Measurements from ENCODE around the gene ARL6IP5. TPM values are rescaled to one million over a fixed set of nuclear protein-coding genes. Genes with fewer than 3 reads are reported as not detected.

Gene ARL6IP5, protein sequence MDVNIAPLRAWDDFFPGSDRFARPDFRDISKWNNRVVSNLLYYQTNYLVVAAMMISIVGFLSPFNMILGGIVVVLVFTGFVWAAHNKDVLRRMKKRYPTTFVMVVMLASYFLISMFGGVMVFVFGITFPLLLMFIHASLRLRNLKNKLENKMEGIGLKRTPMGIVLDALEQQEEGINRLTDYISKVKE
- polyA plus RNA-seq (2013, experiment 1 of 2): 25.5 TPM
- polyA plus RNA-seq (2013, experiment 2 of 2): 38.7 TPM

DNA sequence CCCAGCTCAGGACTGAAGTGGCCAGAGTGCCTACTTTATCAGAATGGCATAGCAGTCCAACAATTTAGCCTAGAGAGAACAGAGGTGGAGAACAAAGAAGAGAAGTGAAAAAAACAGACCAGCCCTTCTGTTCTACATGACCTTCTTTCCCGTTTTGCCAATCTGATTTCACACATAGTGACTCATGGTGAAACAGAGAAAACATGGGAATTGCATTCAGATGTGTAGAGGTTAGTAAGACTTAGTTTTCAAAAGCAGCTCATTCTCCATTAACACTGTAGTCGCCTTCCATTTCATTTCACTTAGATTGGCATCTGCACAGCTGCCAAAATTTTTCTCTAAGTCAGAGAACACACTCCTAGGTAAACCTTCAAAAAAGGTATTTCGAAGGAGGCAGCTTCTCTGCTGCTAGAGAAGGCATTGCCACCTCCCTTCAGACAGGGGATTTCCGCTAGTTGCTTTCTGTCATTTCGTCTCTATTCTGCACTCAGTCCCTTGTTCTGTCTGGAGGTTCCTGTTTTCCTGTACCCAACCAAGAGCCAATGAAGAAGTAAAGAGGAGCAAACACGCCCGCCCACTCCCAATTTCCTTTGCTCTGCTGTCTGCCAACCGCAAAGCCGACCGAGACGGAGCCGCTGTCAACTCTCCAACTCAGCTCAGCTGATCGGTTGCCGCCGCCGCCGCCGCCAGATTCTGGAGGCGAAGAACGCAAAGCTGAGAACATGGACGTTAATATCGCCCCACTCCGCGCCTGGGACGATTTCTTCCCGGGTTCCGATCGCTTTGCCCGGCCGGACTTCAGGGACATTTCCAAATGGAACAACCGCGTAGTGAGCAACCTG, at the start of gene ARL6IP5:
ARL6IP5 (plus strand) TSS at position 612 of the 842 bp plus-strand sequence; CDS start at position 723, 111 bp downstream.
- H3K27me3 ChIP-seq (ENCODE audit: insufficient read depth, low read length): no peaks in the 10 kb centered on the region
- H3K9me3 ChIP-seq (ENCODE audit: insufficient read depth, low read depth, low read length): no peaks in the 10 kb centered on the region
- H3K9ac ChIP-seq (ENCODE audit: low read depth, low read length): peak within 1 kb of the TSS; percentile 57
- WGBS: 4% methylated on average over 31 of the region's 32 CpGs
- H3K4me1 ChIP-seq (ENCODE audit: insufficient read depth, low read length): peaks cover 47% of the 10 kb centered on the region
- H3K36me3 ChIP-seq (ENCODE audit: insufficient read depth, low read length): no peaks in the 10 kb centered on the region
- peak within 1 kb of the TSS; percentile 85 for H3K4me3 ChIP-seq (ENCODE audit: low read length)
- H3K27ac ChIP-seq (ENCODE audit: low read depth, low read length): no peak within 1 kb of the TSS

DNA sequence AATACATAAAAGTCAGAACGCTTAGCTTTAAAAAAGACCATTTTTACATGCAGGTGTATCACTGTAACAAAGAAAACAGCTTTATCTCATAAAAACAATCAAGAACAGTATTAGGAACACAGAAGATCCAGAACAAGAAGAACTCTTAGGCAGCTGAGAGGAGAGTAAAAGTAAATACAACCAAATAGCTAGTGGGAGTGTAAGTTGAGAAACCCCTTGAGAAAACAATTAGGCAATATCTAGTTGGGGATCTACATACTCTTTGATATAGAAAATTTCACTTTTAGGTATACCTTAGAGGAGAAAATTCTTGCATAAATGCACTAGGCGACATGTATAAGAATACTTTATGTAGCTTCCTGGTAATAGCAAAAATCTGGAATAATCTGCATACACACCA, 40.1 kb upstream of the ARL6IP5 start:
- Histone ChIP-seq H3K27me3 (ENCODE audit: insufficient read depth, low read length) (no peaks in the 10 kb centered on the region), H3K36me3 (ENCODE audit: insufficient read depth, low read length) (peaks cover 85% of the 10 kb centered on the region), H3K4me3 (ENCODE audit: low read length) (no peak overlapping the region), H3K9ac (ENCODE audit: low read depth, low read length) (no peak overlapping the region), H3K4me1 (ENCODE audit: insufficient read depth, low read length) (no peaks in the 10 kb centered on the region), H3K27ac (ENCODE audit: low read depth, low read length) (no peak overlapping the region), H3K9me3 (ENCODE audit: insufficient read depth, low read depth, low read length) (no peaks in the 10 kb centered on the region)
- WGBS: 95% methylated on average over 1 of the region's 2 CpGs

DNA sequence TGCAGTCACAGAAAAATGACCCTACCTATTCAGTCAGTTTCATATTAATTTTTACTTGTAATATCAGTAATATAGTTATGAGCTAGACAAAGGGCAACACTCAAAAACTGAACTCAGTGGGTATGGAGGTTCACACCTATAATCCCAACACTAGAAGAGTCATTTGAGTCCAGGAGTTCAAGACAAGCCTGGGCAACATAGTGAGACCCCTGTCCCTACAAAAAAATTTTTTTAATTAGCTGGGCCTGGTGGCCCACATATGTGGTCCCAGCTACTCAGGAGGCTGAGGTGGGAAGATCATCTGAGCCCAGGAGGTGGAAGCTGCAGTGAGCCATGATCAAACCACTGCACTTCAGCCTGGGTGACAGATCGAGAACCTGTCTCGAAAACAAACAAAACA, 35.7 kb upstream of the ARL6IP5 start:
- peaks cover 46% of the 10 kb centered on the region for H3K36me3 ChIP-seq (ENCODE audit: insufficient read depth, low read length)
- H3K9me3 ChIP-seq (ENCODE audit: insufficient read depth, low read depth, low read length): no peaks in the 10 kb centered on the region
- H3K27me3 ChIP-seq (ENCODE audit: insufficient read depth, low read length): no peaks in the 10 kb centered on the region
- H3K9ac ChIP-seq (ENCODE audit: low read depth, low read length): no peak overlapping the region
- H3K27ac ChIP-seq (ENCODE audit: low read depth, low read length): no peak overlapping the region
- peaks cover 11% of the 10 kb centered on the region; the same call in 1 of the 2 replicates for H3K4me1 ChIP-seq (ENCODE audit: insufficient read depth, low read length)
- H3K4me3 ChIP-seq (ENCODE audit: low read length): no peak overlapping the region
- WGBS: 100% methylated on average over 2 of the region's 2 CpGs

DNA sequence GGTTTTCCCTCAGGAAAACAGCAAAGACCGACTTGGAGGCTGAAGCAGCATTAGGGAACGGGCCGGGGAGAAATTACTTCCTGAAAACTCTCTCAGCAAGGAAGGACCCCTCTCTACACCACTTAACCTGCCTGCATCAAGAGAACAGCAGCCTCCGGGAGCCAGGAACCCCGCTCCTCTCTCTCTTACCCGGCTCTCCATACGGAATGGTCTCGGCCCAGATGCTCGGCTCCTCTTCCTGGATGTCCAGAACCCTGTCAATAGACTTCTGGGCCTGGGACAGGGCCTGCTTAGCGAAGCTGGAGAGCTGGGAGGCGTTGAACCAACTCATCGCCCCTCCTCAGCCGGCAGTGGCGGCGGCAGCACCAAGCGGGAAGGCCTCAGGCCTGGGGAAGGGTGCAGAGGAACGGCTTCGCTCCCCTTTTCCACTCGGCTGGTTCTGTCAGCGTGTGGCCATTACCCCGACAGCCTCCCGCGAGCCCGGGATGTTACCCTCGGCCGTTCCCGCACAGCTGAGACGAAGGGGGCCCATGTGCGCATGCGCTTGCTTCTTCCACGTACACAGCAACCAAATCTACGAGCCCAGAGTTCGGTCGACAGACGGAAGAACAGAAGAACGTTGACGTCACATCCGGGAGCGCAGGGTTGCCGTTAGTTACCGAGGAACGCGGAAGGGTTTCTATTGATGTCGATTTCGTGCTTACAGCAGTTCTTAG, 32.8 kb upstream of the ARL6IP5 start, which contains the start of gene TMF1:
TMF1 (minus strand) TSS at position 578 of the 716 bp plus-strand sequence; CDS start at position 331, 247 bp downstream.
- Histone ChIP-seq H3K27me3 (ENCODE audit: insufficient read depth, low read length) (no peaks in the 10 kb centered on the region), H3K9me3 (ENCODE audit: insufficient read depth, low read depth, low read length) (no peaks in the 10 kb centered on the region), H3K9ac (ENCODE audit: low read depth, low read length) (peak within 1 kb of the TSS; percentile 80), H3K36me3 (ENCODE audit: insufficient read depth, low read length) (peaks cover 49% of the 10 kb centered on the region), H3K27ac (ENCODE audit: low read depth, low read length) (peak within 1 kb of the TSS; percentile 79), H3K4me3 (ENCODE audit: low read length) (peak within 1 kb of the TSS; percentile 79), H3K4me1 (ENCODE audit: insufficient read depth, low read length) (peaks cover 11% of the 10 kb centered on the region; the same call in 1 of the 2 replicates)
- under 1% methylated on average over 45 of the region's 45 CpGs for WGBS

DNA sequence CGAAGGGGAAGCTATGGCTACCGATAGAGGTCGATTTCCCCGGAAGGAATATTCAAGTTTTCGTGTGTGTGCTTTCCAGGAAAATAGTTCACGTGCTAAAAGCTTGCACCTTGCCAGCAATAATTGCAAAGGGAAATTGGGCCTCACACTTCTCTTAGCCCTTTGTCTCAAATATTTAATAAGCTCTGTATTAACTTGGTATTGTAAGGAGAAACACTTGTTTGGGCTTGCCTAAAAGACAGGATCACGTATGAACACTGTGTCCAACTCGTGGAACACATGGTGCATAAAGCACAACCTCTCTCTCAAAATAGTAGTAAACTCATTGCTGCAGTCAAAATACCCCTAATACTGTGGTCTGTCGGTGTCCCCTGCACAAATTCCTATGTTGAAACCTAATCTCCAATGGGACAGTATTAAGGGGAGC, 32.3 kb upstream of the ARL6IP5 start:
- 20% methylated on average over 9 of the region's 9 CpGs for WGBS
- Histone ChIP-seq H3K27ac (ENCODE audit: low read depth, low read length) (peak overlapping the region; percentile 72), H3K9me3 (ENCODE audit: insufficient read depth, low read depth, low read length) (no peaks in the 10 kb centered on the region)

DNA sequence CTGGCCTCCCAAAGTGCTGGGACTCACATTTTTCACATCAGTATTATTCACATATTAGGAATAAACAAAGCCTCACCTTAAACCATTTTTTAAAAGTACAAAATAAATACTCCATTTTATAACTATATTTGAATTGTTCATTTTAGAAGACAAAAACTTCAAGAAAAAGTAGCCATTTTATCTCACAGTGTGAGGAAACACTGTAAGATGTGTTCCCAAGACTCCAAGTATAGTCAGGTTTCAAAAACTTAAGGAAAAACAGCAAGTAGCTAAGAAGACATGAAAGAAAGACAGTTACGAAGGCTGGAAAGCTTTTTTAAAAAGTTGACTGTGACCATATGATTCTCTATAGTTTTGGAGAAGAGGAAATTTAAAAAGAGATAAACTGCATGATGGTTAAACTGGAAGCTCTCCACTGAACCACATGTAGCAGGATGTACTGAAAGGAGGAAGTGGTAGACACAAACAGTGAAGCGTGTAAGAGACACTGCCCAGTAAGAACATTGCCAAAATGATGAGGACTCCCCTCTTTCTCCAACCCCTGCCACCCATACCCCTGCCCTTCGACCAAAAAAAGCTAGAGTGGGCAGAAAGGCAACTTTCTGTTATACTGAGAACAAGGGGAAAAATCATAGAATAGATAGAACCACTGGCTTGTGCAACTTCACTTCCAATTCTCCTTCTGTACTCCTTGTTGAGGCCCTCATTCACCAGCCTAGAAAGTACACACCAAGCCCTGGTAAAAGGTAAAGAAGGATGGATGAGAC, 26.4 kb upstream of the ARL6IP5 start:
- Histone ChIP-seq H3K9me3 (ENCODE audit: insufficient read depth, low read depth, low read length) (no peaks in the 10 kb centered on the region), H3K4me1 (ENCODE audit: insufficient read depth, low read length) (no peaks in the 10 kb centered on the region), H3K27me3 (ENCODE audit: insufficient read depth, low read length) (no peaks in the 10 kb centered on the region), H3K4me3 (ENCODE audit: low read length) (no peak overlapping the region), H3K9ac (ENCODE audit: low read depth, low read length) (no peak overlapping the region), H3K27ac (ENCODE audit: low read depth, low read length) (no peak overlapping the region), H3K36me3 (ENCODE audit: insufficient read depth, low read length) (peaks cover 92% of the 10 kb centered on the region)
- 96% methylated on average over 3 of the region's 3 CpGs for WGBS

More for the DNA sequence above, 32.3 kb upstream of the ARL6IP5 start:
- Histone ChIP-seq H3K4me3 (ENCODE audit: low read length) (peak overlapping the region; percentile 79), H3K4me1 (ENCODE audit: insufficient read depth, low read length) (peaks cover 11% of the 10 kb centered on the region; the same call in 1 of the 2 replicates), H3K9ac (ENCODE audit: low read depth, low read length) (peak overlapping the region; percentile 80), H3K27me3 (ENCODE audit: insufficient read depth, low read length) (no peaks in the 10 kb centered on the region), H3K36me3 (ENCODE audit: insufficient read depth, low read length) (peaks cover 49% of the 10 kb centered on the region)

DNA sequence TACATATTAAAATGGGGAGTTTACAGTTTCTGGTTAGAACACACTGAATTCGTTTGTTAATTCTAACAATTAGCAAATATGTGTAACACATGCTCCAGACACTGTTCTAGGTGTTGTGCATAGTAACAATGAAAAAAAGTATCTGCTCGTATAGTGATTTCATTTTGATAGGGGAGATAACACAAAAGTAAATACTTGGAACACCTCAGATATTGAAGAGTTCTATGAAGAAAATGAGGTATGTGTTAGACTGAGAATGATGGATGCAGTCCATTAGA, 25.9 kb upstream of the ARL6IP5 start:
- Histone ChIP-seq H3K9me3 (ENCODE audit: insufficient read depth, low read depth, low read length) (no peaks in the 10 kb centered on the region), H3K36me3 (ENCODE audit: insufficient read depth, low read length) (peaks cover 95% of the 10 kb centered on the region), H3K27ac (ENCODE audit: low read depth, low read length) (no peak overlapping the region), H3K4me1 (ENCODE audit: insufficient read depth, low read length) (no peaks in the 10 kb centered on the region), H3K27me3 (ENCODE audit: insufficient read depth, low read length) (no peaks in the 10 kb centered on the region), H3K4me3 (ENCODE audit: low read length) (no peak overlapping the region), H3K9ac (ENCODE audit: low read depth, low read length) (no peak overlapping the region)
- WGBS: 73% methylated on average over 1 of the region's 2 CpGs

DNA sequence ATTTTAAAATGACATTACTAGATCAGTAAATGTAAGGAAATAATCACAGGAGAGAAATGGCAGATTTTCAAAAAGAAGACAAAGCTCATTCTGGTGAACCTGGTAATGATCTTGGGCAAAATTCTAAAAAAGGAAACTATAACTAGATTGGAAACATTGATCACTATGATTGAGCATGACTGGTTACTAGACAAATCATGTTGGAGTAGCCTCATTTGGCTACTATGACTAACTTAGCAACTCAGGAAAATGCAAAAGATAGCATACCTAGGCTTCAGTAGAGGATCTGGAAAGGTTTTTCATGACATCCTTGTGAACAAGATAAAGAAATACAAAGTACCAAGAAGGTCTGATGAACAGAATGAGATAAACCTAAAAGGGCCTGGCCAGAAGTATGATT, 25.0 kb upstream of the ARL6IP5 start:
- Histone ChIP-seq H3K36me3 (ENCODE audit: insufficient read depth, low read length) (peaks cover 98% of the 10 kb centered on the region), H3K9me3 (ENCODE audit: insufficient read depth, low read depth, low read length) (no peaks in the 10 kb centered on the region)

DNA sequence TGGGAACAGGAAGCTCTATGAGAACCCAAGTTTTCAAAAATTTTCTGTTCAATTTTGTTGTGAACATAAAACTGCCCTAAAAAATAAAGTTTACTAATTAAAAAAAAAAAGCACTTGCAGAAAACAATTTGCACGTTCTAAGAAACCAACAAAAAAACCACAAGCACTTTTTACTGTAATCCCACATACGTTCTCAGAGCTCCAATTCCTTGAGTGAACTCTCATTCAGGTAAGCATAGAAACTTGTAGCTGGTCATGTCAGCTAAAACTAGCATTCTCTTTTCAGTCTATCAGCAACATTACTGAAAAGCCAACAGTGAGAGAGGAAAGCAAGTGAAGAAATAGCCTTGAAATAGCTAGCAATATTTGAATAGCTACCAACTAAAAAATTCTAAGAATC, 21.1 kb upstream of the ARL6IP5 start:
- H3K36me3 ChIP-seq (ENCODE audit: insufficient read depth, low read length): peaks cover 73% of the 10 kb centered on the region
- 93% methylated on average over 2 of the region's 2 CpGs for WGBS
- H3K9me3 ChIP-seq (ENCODE audit: insufficient read depth, low read depth, low read length): no peaks in the 10 kb centered on the region
- H3K4me3 ChIP-seq (ENCODE audit: low read length): no peak overlapping the region
- no peaks in the 10 kb centered on the region for H3K27me3 ChIP-seq (ENCODE audit: insufficient read depth, low read length)
- H3K27ac ChIP-seq (ENCODE audit: low read depth, low read length): no peak overlapping the region
- no peaks in the 10 kb centered on the region for H3K4me1 ChIP-seq (ENCODE audit: insufficient read depth, low read length)
- no peak overlapping the region for H3K9ac ChIP-seq (ENCODE audit: low read depth, low read length)

More for the DNA sequence above, 25.0 kb upstream of the ARL6IP5 start:
- Histone ChIP-seq H3K27ac (ENCODE audit: low read depth, low read length) (no peak overlapping the region), H3K27me3 (ENCODE audit: insufficient read depth, low read length) (no peaks in the 10 kb centered on the region), H3K4me3 (ENCODE audit: low read length) (no peak overlapping the region), H3K4me1 (ENCODE audit: insufficient read depth, low read length) (no peaks in the 10 kb centered on the region), H3K9ac (ENCODE audit: low read depth, low read length) (no peak overlapping the region)

DNA sequence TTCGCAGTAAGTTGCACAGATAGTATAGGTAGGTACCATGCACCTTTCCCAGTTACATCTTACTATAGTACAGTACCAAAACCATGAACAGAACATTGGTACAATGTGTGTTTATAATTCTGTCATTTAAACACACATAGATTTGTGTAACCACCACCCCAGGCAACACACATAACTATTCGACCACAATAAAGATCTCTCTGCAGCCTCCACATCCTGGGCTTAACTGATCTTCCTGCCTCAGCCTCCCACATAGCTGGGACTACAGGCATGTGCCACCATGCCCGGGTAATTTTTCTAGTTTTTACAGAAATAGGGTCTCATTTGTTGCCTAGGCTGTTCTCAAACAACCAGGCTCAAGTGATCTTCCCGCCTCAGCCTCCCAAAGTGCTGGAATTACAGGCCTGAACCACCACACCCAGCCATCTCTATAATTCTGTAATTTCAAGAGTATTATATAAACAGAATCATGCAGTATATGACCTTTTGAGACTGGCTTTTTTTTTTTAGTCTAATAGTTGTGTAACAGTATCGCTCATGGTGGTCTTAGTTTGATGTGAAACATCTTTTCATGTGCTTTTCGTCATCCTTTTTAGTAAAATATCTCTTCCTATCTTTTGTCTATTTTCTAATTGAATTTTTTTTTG, 19.3 kb upstream of the ARL6IP5 start:
- Histone ChIP-seq H3K27me3 (ENCODE audit: insufficient read depth, low read length) (no peaks in the 10 kb centered on the region), H3K9ac (ENCODE audit: low read depth, low read length) (no peak overlapping the region), H3K4me1 (ENCODE audit: insufficient read depth, low read length) (no peaks in the 10 kb centered on the region), H3K36me3 (ENCODE audit: insufficient read depth, low read length) (peaks cover 64% of the 10 kb centered on the region), H3K9me3 (ENCODE audit: insufficient read depth, low read depth, low read length) (no peaks in the 10 kb centered on the region), H3K27ac (ENCODE audit: low read depth, low read length) (no peak overlapping the region), H3K4me3 (ENCODE audit: low read length) (no peak overlapping the region)
- 95% methylated on average over 3 of the region's 6 CpGs for WGBS

All from HUES64 (cell line).